ENCODE measurements around the gene CCHCR1.
"Not testable (repeated sequence)": the region's sequence is repeated elsewhere in the genome, so short reads cannot be mapped to it uniquely, and the experiment has no call there.

CCHCR1 gene

GRCh38 chr6:31202259-31203166 lies 44.9 kb upstream of the CCHCR1 start:
- Histone ChIP-seq H3K4me3 (ENCODE audit: low read depth, low read length) (no peak overlapping the region), H2AFZ (no peak overlapping the region)

GRCh38 chr6:31199105-31199452 lies 41.5 kb upstream of the CCHCR1 start:
- H3K4me1 ChIP-seq; H3K4me3 ChIP-seq (ENCODE audit: low read depth, low read length); H3K4me2 ChIP-seq (ENCODE audit: low read length); H3K79me2 ChIP-seq; H3K9me3 ChIP-seq (ENCODE audit: control insufficient read depth, low read length); H3K27me3 ChIP-seq (ENCODE audit: control insufficient read depth, insufficient read depth, low read length); H2AFZ ChIP-seq; H3K36me3 ChIP-seq (ENCODE audit: control insufficient read depth, insufficient read depth, low read length); H3K9ac ChIP-seq; H3K27ac ChIP-seq: not testable (repeated sequence)

More at GRCh38 chr6:31202259-31203166, 44.9 kb upstream of the CCHCR1 start:
- no peaks in the 10 kb centered on the region for H3K27me3 ChIP-seq (ENCODE audit: control insufficient read depth, insufficient read depth, low read length)
- H3K9ac ChIP-seq = no peak overlapping the region
- H3K4me1 ChIP-seq = no peaks in the 10 kb centered on the region
- TF ChIP-seq CTCF (IDR thresholded peaks at IDR 0.05) = no peak
- no peaks in the 10 kb centered on the region for H3K36me3 ChIP-seq (ENCODE audit: control insufficient read depth, insufficient read depth, low read length)
- H3K4me2 ChIP-seq (ENCODE audit: low read length) = no peak overlapping the region
- H3K79me2 ChIP-seq = no peaks in the 10 kb centered on the region
- H3K9me3 ChIP-seq (ENCODE audit: control insufficient read depth, low read length) = no peaks in the 10 kb centered on the region
- H3K27ac ChIP-seq = no peak overlapping the region

- H3K9me3 ChIP-seq (ENCODE audit: control insufficient read depth, low read length) = no peaks in the 10 kb centered on the region
- H3K9ac ChIP-seq = peak overlapping the region; percentile 58
- no peak for TF ChIP-seq CTCF (IDR thresholded peaks at IDR 0.05)
- H3K79me2 ChIP-seq = no peaks in the 10 kb centered on the region
- H3K27ac ChIP-seq = peak overlapping the region; percentile 97
- H3K4me2 ChIP-seq (ENCODE audit: low read length) = peak overlapping the region; percentile 82
- H2AFZ ChIP-seq = peak overlapping the region; percentile 93
- H3K27me3 ChIP-seq (ENCODE audit: control insufficient read depth, insufficient read depth, low read length) = no peaks in the 10 kb centered on the region
- no peaks in the 10 kb centered on the region for H3K4me1 ChIP-seq
- no peaks in the 10 kb centered on the region for H3K36me3 ChIP-seq (ENCODE audit: control insufficient read depth, insufficient read depth, low read length)
- peak overlapping the region; percentile 92 for H3K4me3 ChIP-seq (ENCODE audit: low read depth, low read length)
Measured at GRCh38 chr6:31197559-31198305, 40.1 kb upstream of the CCHCR1 start.

DNA sequence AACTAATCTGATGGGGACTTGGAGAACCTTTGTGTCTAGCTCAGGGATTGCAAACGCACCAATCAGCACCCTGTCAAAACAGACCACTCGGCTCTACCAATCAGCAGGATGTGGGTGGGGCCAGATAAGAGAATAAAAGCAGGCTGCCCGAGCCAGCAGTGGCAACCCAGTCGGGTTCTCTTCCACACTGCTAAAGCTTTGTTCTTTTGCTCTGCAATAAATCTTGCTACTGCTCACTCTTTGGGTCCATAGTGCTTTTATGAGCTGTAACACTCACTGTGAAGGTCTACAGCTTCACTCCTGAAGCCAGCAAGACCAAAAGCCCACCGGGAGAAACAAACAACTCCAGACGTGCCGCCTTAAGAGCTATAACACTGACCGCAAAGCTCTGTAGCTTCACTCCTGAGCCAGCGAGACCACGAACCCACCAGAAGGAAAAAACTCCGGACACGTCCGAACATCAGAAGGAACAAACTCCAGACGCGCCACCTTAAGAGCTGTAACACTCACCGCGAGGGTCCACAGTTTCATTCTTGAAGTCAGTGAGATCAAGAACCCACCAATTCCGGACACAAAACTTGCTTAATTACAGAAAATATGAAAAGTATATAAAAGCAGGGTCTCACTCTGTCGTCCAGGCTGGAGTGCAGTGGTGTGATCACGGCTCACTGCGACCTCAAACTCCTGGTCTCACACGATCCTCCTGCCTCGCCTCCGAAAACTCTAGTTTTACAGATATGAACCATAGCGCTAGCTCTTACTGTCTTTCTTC lies 38.8 kb upstream of the CCHCR1 start:
- not testable (repeated sequence) for H3K36me3 ChIP-seq (ENCODE audit: control insufficient read depth, insufficient read depth, low read length); H3K27me3 ChIP-seq (ENCODE audit: control insufficient read depth, insufficient read depth, low read length); H3K9me3 ChIP-seq (ENCODE audit: control insufficient read depth, low read length); H3K79me2 ChIP-seq; H3K9ac ChIP-seq; H3K4me3 ChIP-seq (ENCODE audit: low read depth, low read length); H3K4me1 ChIP-seq
- Histone ChIP-seq H3K27ac (peak overlapping the region; percentile 97), H2AFZ (peak overlapping the region; percentile 61), H3K4me2 (ENCODE audit: low read length) (peak overlapping the region; percentile 82)

- not testable (repeated sequence) for H2AFZ ChIP-seq; H3K9ac ChIP-seq; H3K79me2 ChIP-seq; H3K4me1 ChIP-seq; H3K27ac ChIP-seq; H3K4me3 ChIP-seq (ENCODE audit: low read depth, low read length); H3K27me3 ChIP-seq (ENCODE audit: control insufficient read depth, insufficient read depth, low read length); H3K9me3 ChIP-seq (ENCODE audit: control insufficient read depth, low read length); H3K36me3 ChIP-seq (ENCODE audit: control insufficient read depth, insufficient read depth, low read length); H3K4me2 ChIP-seq (ENCODE audit: low read length)
Measured at GRCh38 chr6:31195308-31195979, 37.8 kb upstream of the CCHCR1 start.
